Transverse colon (tissue), 4 donors: Measurements from ENCODE around the gene IGFBP7. TPM values are rescaled to one million over a fixed set of nuclear protein-coding genes. Genes with fewer than 3 reads are reported as not detected.

Source experiments
- DNase-seq: peaks from one replicate; pipeline ENCODE4 v3.0.0-alpha.2; 2019
- H3K27ac ChIP-seq, 4 donors: fragments of 200-600 bp; sonication (generic); 2 replicates each; pipeline ENCODE4 v1.5.1; 2016 to 2018; ENCODE audit warnings: inconsistent platforms in 4 of 4
- H3K27me3 ChIP-seq: fragments of 200-600 bp; sonication (generic); 2 replicates; pipeline ENCODE4 v1.5.1; 2017; ENCODE audit warnings: inconsistent platforms
- H3K36me3 ChIP-seq, 4 donors: fragments of 200-600 bp; sonication (generic); 2 replicates each; pipeline ENCODE4 v1.5.1; 2017 to 2019; ENCODE audit warnings: inconsistent platforms in 4 of 4
- H3K4me1 ChIP-seq, 4 donors: fragments of 200-600 bp; sonication (generic); 2 replicates each; pipeline ENCODE4 v1.5.1; 2017 to 2020; ENCODE audit warnings: inconsistent platforms in 4 of 4
- H3K4me3 ChIP-seq, 4 donors: fragments of 200-600 bp; sonication (generic); 1 replicate in 1 of 4; 2 replicates in 3 of 4; pipeline versions ENCODE4 v1.5.1 to v1.6.1; 2017 to 2019; ENCODE audit warnings: inconsistent platforms in 4 of 4
- H3K9me3 ChIP-seq, 2 donors: fragments of 200-600 bp; sonication (generic); 2 replicates each; pipeline ENCODE4 v1.5.1; 2017 to 2019; ENCODE audit warnings: inconsistent platforms in 2 of 2
- EP300 ChIP-seq: sonication (generic); formaldehyde crosslinking; IDR thresholded peaks from one replicate; pipeline ENCODE4 v1.6.1; 2017; ENCODE audit warnings: antibody characterized with exemption, low read depth
- POLR2A ChIP-seq: fragments of 450-650 bp; IDR thresholded peaks from one replicate; pipeline ENCODE4 v1.6.1; 2016; ENCODE audit warnings: antibody characterized with exemption, mild to moderate bottlenecking, moderate library complexity
- POLR2AphosphoS5 ChIP-seq, 3 donors: sonication (generic); formaldehyde crosslinking; IDR thresholded peaks; one replicate each; pipeline ENCODE4 v1.6.1; 2016; ENCODE audit warnings: antibody characterized with exemption in 3 of 3
- WGBS, 2 donors: methylation state at CpG; one replicate each; pipeline ENCODE4 v1.1.5; 2018; ENCODE audit warnings: low coverage in 1 of 2; 5-methylcytosine and 5-hydroxymethylcytosine counted together
- in situ Hi-C, 4 donors: fragments of 200-750 bp; cut with MboI; loops; one replicate each; pipeline versions ENCODE4 v1.15.0 to v1.15.1; 2017; ENCODE audit warnings: low sequenced_read_pairs in 3 of 4, low pct_ligation_motif_present in 1 of 4, low pct_unique_long_range_greater_than_20kb in 1 of 4
- intact Hi-C: fragments of 100-400 bp; cut with DNase I; formaldehyde crosslinking; loops from one replicate; pipeline ENCODE4 v1.15.1; 2023; ENCODE audit warnings: low total_unique reads
- total RNA-seq, 4 donors: library from RNA; depleted of rRNA; stranded (reverse); fragments of >200 nt; gene quantifications; one replicate each; pipeline ENCODE4 v1.1.0, GENCODE V29; 2016
- TF ChIP-seq, protein P1 (sequence below), 5 experiments: fragments of 200-600 bp in 3 of 5; fragments of 450-650 bp in 2 of 5; sonication (generic) in 3 of 5; IDR thresholded peaks; 1 replicate in 2 of 5; 2 replicates in 3 of 5; pipeline ENCODE4 v1.5.1; 2016 to 2017; ENCODE audit warnings: antibody characterized with exemption in 5 of 5, inconsistent platforms in 3 of 5, mild to moderate bottlenecking in 2 of 5, moderate library complexity in 1 of 5

IGFBP7 gene
- total RNA-seq, 4 donors from 2014 or later = 96.1 to 646 (median 126) TPM

DNA sequence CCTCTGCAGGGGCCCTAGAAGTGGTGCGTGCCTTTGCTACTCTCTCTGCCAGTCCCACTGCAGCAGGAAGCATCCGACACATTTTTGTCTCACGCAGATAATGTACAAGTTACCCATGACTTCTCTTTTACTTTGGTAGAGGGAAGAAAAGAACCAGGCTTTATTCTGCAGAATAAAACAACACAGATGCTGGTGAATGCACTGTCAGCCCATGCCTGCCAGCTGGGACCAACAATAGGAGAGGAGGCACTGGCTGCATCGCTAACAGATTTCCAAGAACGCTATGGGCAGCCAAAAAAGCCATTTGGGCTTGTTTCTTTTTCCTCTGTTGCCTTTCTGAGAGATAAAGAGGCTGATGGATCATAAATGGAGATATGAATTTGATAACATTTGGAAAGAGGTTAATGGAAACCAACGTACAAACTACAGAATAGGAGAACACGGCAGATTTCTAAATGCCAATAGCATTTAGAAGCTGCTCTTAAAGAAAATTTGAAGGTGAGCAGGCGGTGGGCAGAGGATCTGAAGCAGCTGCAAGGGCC is 47.5 kb upstream of the IGFBP7 start:
- Histone ChIP-seq H3K9me3 (no peaks in the 10 kb centered on the region), H3K4me3 (no peak overlapping the region), H3K27me3 (no peaks in the 10 kb centered on the region), H3K4me1 (no peaks in the 10 kb centered on the region), H3K36me3 (no peaks in the 10 kb centered on the region), H3K27ac (no peak overlapping the region)
- TF ChIP-seq EP300 (no peak), POLR2AphosphoS5 (IDR thresholded peaks at IDR 0.05) (no peak), POLR2A (no peak)
- TF ChIP-seq, protein P1, sequence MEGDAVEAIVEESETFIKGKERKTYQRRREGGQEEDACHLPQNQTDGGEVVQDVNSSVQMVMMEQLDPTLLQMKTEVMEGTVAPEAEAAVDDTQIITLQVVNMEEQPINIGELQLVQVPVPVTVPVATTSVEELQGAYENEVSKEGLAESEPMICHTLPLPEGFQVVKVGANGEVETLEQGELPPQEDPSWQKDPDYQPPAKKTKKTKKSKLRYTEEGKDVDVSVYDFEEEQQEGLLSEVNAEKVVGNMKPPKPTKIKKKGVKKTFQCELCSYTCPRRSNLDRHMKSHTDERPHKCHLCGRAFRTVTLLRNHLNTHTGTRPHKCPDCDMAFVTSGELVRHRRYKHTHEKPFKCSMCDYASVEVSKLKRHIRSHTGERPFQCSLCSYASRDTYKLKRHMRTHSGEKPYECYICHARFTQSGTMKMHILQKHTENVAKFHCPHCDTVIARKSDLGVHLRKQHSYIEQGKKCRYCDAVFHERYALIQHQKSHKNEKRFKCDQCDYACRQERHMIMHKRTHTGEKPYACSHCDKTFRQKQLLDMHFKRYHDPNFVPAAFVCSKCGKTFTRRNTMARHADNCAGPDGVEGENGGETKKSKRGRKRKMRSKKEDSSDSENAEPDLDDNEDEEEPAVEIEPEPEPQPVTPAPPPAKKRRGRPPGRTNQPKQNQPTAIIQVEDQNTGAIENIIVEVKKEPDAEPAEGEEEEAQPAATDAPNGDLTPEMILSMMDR (IDR thresholded peaks at IDR 0.05) = no peak
- no peak for DNase-seq
- intact Hi-C loops (no loop called here), in situ Hi-C loops (no loop called here)
- 82 to 88% methylated on average over 6 to 8 of the region's 8 CpGs for WGBS, 2 donors

DNA sequence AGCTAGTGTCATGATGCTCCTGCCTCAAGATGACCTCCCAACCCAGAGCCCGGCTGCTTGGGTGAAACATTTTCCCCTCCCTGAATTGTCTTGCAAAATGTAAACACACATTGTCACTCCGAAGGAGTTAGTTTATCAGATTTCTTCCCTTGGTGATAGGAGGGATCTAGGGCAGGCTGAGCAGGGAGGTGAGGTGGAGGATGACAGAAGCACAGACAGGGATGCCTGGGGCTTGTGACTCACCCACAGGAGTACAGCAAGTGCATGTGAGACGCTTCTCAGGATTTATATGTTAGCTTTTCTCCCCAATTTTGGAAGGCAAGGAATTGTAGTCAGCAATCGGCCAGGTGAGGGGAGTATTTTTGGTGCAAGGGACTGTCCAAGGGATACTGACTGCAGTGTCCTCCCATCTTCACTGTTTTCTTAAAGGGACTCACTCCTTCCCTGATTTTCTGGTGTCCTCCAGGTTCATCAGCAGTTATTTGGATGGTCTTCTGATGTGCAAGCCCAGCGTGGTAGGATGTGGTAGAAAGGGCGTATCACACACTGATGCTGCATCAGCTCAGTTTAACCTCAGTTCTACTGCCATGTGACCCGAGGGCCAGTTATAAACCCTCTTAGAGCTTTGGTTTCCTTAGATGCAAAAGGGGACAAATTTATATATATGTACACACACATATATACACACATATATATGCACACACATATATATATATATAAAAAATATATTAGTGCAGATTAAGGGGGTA is 46.2 kb upstream of the IGFBP7 start:
- in situ Hi-C loops = no loop called here
- TF ChIP-seq POLR2A (no peak), POLR2AphosphoS5 (IDR thresholded peaks at IDR 0.05) (no peak), EP300 (no peak)
- TF ChIP-seq, protein P1 (IDR thresholded peaks at IDR 0.05) = no peak
- Histone ChIP-seq H3K27ac (no peak overlapping the region), H3K27me3 (no peaks in the 10 kb centered on the region), H3K36me3 (no peaks in the 10 kb centered on the region), H3K4me1 (no peaks in the 10 kb centered on the region), H3K4me3 (no peak overlapping the region), H3K9me3 (no peaks in the 10 kb centered on the region)
- intact Hi-C loops = no loop called here
- 69 to 72% methylated on average over 3 to 7 of the region's 7 CpGs for WGBS, 2 donors
- no peak for DNase-seq

DNA sequence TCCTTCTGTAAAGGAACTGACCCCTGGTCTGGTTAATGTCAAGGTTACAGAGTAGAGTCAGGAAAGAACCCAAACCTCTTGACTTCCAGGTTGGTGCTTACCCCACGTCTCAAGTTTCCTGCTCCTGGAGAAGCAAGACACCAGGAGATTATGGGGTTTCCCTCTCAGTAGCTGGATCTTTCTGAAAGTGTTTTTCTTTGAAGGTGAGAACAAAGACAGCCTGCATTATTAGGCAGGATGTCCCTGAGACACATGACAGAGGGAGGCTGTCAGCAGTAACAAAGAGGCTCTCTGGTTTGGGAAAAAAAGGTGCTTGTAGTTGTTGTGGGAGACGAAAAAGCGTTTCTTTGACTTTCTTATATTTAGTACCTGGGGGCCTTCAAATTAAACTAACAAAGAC is 44.7 kb upstream of the IGFBP7 start:
- no peaks in the 10 kb centered on the region for H3K36me3 ChIP-seq
- intact Hi-C loops = no loop called here
- H3K4me1 ChIP-seq = no peaks in the 10 kb centered on the region
- in situ Hi-C loops = no loop called here
- H3K27me3 ChIP-seq = no peaks in the 10 kb centered on the region
- TF ChIP-seq, protein P1 (IDR thresholded peaks at IDR 0.05) = no peak
- TF ChIP-seq POLR2AphosphoS5 (IDR thresholded peaks at IDR 0.05) (no peak), EP300 (no peak), POLR2A (no peak)
- no peaks in the 10 kb centered on the region for H3K9me3 ChIP-seq
- no peak for DNase-seq
- H3K27ac ChIP-seq = no peak overlapping the region
- 72 to 88% methylated on average over 2 to 3 of the region's 3 CpGs for WGBS, 2 donors
- no peak overlapping the region for H3K4me3 ChIP-seq

DNA sequence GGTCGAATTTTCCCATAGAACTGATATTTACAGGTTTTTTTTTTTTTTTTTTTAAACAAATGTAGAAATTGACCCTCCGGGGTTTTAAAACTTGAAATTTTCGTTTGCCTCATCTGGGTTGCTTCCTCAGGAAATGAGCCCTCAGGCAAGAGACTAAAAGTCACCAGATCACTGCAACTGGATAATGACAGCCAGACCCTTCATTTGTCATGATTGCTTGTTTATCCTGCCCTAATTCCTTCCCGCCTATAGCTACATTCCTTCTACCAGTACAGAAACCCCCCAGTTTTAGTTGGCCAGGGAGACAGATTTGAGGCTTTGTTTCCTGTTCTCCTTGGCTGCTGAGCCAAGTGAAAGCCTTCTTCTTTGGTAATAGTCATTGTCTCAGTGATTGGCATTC is 44.0 kb upstream of the IGFBP7 start:
- H3K36me3 ChIP-seq = no peaks in the 10 kb centered on the region
- in situ Hi-C loops (no loop called here), intact Hi-C loops (no loop called here)
- no peak overlapping the region for H3K27ac ChIP-seq
- H3K4me1 ChIP-seq = no peaks in the 10 kb centered on the region
- H3K4me3 ChIP-seq = no peak overlapping the region
- TF ChIP-seq, protein P1 (IDR thresholded peaks at IDR 0.05) = no peak
- TF ChIP-seq POLR2AphosphoS5 (IDR thresholded peaks at IDR 0.05) (no peak), EP300 (no peak), POLR2A (no peak)
- no peak for DNase-seq
- no peaks in the 10 kb centered on the region for H3K9me3 ChIP-seq
- H3K27me3 ChIP-seq = no peaks in the 10 kb centered on the region
- WGBS, 2 donors = 45 to 65% methylated on average over 4 of the region's 4 CpGs
